HCT116 (cell line): Measurements from ENCODE around the gene BRD2.

Source experiments
- ATF3 ChIP-seq: IDR thresholded peaks from 2 replicates; pipeline ENCODE4 v1.6.1; 2012
- CTCF ChIP-seq, 3 experiments: fragments of 200-600 bp in 1 of 3; sonication (generic) in 1 of 3; IDR thresholded peaks in 2 of 3; conservative IDR thresholded peaks in 1 of 3; 2 replicates each; pipeline ENCODE4 v1.5.1; 2012 to 2017; ENCODE audit warnings: low read depth in 2 of 3, low read length in 2 of 3, antibody characterized with exemption in 1 of 3, borderline replicate concordance in 1 of 3, control low read depth in 1 of 3, mild to moderate bottlenecking in 1 of 3, mixed read lengths in 1 of 3, mixed run types in 1 of 3, moderate library complexity in 1 of 3; ENCODE audit not compliant: insufficient read depth in 1 of 3
- JUND ChIP-seq: IDR thresholded peaks from 2 replicates; pipeline ENCODE4 v1.6.1; 2012
- POLR2AphosphoS5 ChIP-seq: IDR thresholded peaks from 2 replicates; pipeline ENCODE4 v1.6.1; 2011; ENCODE audit warnings: mild to moderate bottlenecking, low read depth, low read length, moderate library complexity
- REST ChIP-seq: IDR thresholded peaks from 2 replicates; pipeline ENCODE4 v1.6.1; 2012; ENCODE audit warnings: low read depth
- TCF7L2 ChIP-seq: IDR thresholded peaks from 2 replicates; pipeline ENCODE4 v1.7.0; 2011; ENCODE audit warnings: borderline replicate concordance, inconsistent platforms; ENCODE audit not compliant: insufficient read depth, insufficient read length; ENCODE audit errors: extremely low read depth
- ZFX ChIP-seq: fragments of 450-650 bp; IDR thresholded peaks from 2 replicates; pipeline ENCODE4 v1.6.1; 2017

GRCh38 chr6:32974541-32975308 lies 6.3 kb downstream of the BRD2 start:
- TF ChIP-seq CTCF (IDR thresholded peaks at IDR 0.05 in 2 of 3, conservative IDR thresholded peaks at IDR 0.05 in 1 of 3; ENCODE audit: borderline replicate concordance in 1 of 3, insufficient read depth in 1 of 3, low read depth in 2 of 3, low read length in 2 of 3) (no peak), JUND (no peak), POLR2AphosphoS5 (no peak; the same call in 1 of the 2 replicates), TCF7L2 (no peak), REST (no peak), ZFX (no peak), ATF3 (no peak)
